Astrocyte (in vitro differentiated cells and primary cell): ENCODE data around the gene NDFIP1.

Experiments used
- EZH2 ChIP-seq: IDR thresholded peaks from 2 replicates; pipeline ENCODE4 v1.6.1; 2012; ENCODE audit warnings: mild to moderate bottlenecking, low read length, inconsistent platforms; ENCODE audit not compliant: insufficient read depth
- TF ChIP-seq, protein P1 (sequence below): IDR thresholded peaks from 2 replicates; pipeline ENCODE4 v1.5.1; 2011; ENCODE audit warnings: low read depth, mild to moderate bottlenecking, inconsistent platforms, low read length, moderate library complexity; ENCODE audit not compliant: insufficient read depth

DNA sequence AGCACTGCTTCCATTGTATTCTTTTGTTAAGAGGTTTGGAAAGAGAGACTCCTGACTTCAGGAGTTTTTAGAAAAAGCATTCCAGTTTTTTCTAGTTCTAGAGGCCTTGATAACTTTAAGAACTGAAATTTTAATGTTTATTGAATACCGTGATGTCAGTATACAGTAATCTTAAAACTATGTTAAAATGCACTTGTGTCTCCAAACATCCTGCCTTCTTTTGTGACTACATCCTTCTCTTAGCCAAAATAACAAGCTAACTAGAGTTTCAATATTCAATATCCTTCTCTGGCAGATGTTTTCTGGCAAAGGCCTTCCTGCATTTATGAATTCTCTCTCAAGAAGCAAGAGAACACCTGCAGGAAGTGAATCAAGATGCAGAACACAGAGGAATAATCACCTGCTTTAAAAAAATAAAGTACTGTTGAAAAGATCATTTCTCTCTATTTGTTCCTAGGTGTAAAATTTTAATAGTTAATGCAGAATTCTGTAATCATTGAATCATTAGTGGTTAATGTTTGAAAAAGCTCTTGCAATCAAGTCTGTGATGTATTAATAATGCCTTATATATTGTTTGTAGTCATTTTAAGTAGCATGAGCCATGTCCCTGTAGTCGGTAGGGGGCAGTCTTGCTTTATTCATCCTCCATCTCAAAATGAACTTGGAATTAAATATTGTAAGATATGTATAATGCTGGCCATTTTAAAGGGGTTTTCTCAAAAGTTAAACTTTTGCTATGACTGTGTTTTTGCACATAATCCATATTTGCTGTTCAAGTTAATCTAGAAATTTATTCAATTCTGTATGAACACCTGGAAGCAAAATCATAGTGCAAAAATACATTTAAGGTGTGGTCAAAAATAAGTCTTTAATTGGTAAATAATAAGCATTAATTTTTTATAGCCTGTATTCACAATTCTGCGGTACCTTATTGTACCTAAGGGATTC, 43.1 kb downstream of the NDFIP1 start:
- TF ChIP-seq, protein P1, sequence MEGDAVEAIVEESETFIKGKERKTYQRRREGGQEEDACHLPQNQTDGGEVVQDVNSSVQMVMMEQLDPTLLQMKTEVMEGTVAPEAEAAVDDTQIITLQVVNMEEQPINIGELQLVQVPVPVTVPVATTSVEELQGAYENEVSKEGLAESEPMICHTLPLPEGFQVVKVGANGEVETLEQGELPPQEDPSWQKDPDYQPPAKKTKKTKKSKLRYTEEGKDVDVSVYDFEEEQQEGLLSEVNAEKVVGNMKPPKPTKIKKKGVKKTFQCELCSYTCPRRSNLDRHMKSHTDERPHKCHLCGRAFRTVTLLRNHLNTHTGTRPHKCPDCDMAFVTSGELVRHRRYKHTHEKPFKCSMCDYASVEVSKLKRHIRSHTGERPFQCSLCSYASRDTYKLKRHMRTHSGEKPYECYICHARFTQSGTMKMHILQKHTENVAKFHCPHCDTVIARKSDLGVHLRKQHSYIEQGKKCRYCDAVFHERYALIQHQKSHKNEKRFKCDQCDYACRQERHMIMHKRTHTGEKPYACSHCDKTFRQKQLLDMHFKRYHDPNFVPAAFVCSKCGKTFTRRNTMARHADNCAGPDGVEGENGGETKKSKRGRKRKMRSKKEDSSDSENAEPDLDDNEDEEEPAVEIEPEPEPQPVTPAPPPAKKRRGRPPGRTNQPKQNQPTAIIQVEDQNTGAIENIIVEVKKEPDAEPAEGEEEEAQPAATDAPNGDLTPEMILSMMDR: peak; percentile 90
- TF ChIP-seq EZH2: no peak
